DOHH2 (cell line): ENCODE data around the gene MFN2.

Experiments used
- H3F3A ChIP-seq: fragments of 200-600 bp; sonication (generic), shearing (Covaris generic); 2 replicates; pipeline ENCODE4 v1.6.0; 2016; ENCODE audit warnings: antibody characterized with exemption, mild to moderate bottlenecking; ENCODE audit not compliant: control insufficient read depth, insufficient read depth
- H3K27ac ChIP-seq: fragments of 200-600 bp; sonication (generic); 2 replicates; pipeline ENCODE4 v1.5.1; 2014; ENCODE audit warnings: low read depth, mild to moderate bottlenecking, low read length, moderate library complexity
- H3K27me3 ChIP-seq: fragments of 200-600 bp; sonication (generic); 2 replicates; pipeline ENCODE4 v1.6.1; 2014; ENCODE audit warnings: mild to moderate bottlenecking, low read length, mixed read lengths; ENCODE audit not compliant: control insufficient read depth
- H3K36me3 ChIP-seq: fragments of 200-600 bp; sonication (generic); 2 replicates; pipeline ENCODE4 v1.6.1; 2014; ENCODE audit warnings: mild to moderate bottlenecking, low read length, moderate library complexity, mixed read lengths; ENCODE audit not compliant: control insufficient read depth
- H3K4me1 ChIP-seq: fragments of 200-600 bp; sonication (generic); 2 replicates; pipeline ENCODE4 v1.6.1; 2014; ENCODE audit warnings: mild to moderate bottlenecking, low read length, mixed read lengths; ENCODE audit not compliant: control insufficient read depth
- H3K4me2 ChIP-seq: fragments of 200-600 bp; sonication (generic); 2 replicates; pipeline ENCODE4 v1.6.0; 2014; ENCODE audit warnings: mild to moderate bottlenecking, low read length, moderate library complexity
- H3K4me3 ChIP-seq: fragments of 200-600 bp; sonication (generic); 2 replicates; pipeline ENCODE4 v1.5.1; 2014; ENCODE audit warnings: mild to moderate bottlenecking, low read length, mixed read lengths
- H3K79me2 ChIP-seq: fragments of 200-600 bp; sonication (generic); 2 replicates; pipeline ENCODE4 v1.6.1; 2014; ENCODE audit warnings: mild to moderate bottlenecking, low read length, mixed read lengths; ENCODE audit not compliant: control insufficient read depth
- H3K9me2 ChIP-seq: fragments of 200-600 bp; sonication (generic); replicated peaks from 2 replicates; pipeline ENCODE4 v1.6.1; 2014; ENCODE audit warnings: mild to moderate bottlenecking, low read length, mixed read lengths; ENCODE audit not compliant: control insufficient read depth
- H3K9me3 ChIP-seq: fragments of 200-600 bp; sonication (generic); 2 replicates; pipeline ENCODE4 v1.6.1; 2014; ENCODE audit warnings: antibody characterized with exemption, low read length, mixed read lengths; ENCODE audit not compliant: control insufficient read depth, insufficient read depth
- H4K20me1 ChIP-seq: fragments of 200-600 bp; sonication (generic); 2 replicates; pipeline ENCODE4 v1.6.0; 2014; ENCODE audit warnings: low read depth, mild to moderate bottlenecking, antibody characterized with exemption, low read length, moderate library complexity; ENCODE audit not compliant: control insufficient read depth, insufficient read depth
- EZH2phosphoT487 ChIP-seq: fragments of 200-600 bp; sonication (generic); IDR thresholded peaks from 2 replicates; pipeline ENCODE4 v1.6.1; 2017; ENCODE audit warnings: borderline replicate concordance, mild to moderate bottlenecking, antibody characterized with exemption, low read length, moderate library complexity, mixed read lengths
- TF ChIP-seq, protein P1 (sequence below): fragments of 200-600 bp; sonication (generic); IDR thresholded peaks from one replicate; pipeline ENCODE4 v1.5.1; 2014; ENCODE audit warnings: antibody characterized with exemption, mild to moderate bottlenecking, low read depth, low read length; ENCODE audit not compliant: poor library complexity, severe bottlenecking

Gene MFN2

GRCh38 chr1:11943619-11944018, 36.6 kb upstream of the MFN2 start:
- Histone ChIP-seq H3F3A (no peaks in the 10 kb centered on the region), H3K4me2 (no peak overlapping the region), H3K79me2 (no peaks in the 10 kb centered on the region), H3K4me3 (no peak overlapping the region), H3K9me2 (no peaks in the 10 kb centered on the region), H4K20me1 (no peaks in the 10 kb centered on the region), H3K27me3 (no peaks in the 10 kb centered on the region), H3K27ac (no peak overlapping the region), H3K9me3 (peaks cover 6% of the 10 kb centered on the region; the same call in 1 of the 2 replicates), H3K4me1 (peaks cover under 1% of the 10 kb centered on the region), H3K36me3 (peaks cover 20% of the 10 kb centered on the region)
- TF ChIP-seq EZH2phosphoT487: no peak
- TF ChIP-seq, protein P1, sequence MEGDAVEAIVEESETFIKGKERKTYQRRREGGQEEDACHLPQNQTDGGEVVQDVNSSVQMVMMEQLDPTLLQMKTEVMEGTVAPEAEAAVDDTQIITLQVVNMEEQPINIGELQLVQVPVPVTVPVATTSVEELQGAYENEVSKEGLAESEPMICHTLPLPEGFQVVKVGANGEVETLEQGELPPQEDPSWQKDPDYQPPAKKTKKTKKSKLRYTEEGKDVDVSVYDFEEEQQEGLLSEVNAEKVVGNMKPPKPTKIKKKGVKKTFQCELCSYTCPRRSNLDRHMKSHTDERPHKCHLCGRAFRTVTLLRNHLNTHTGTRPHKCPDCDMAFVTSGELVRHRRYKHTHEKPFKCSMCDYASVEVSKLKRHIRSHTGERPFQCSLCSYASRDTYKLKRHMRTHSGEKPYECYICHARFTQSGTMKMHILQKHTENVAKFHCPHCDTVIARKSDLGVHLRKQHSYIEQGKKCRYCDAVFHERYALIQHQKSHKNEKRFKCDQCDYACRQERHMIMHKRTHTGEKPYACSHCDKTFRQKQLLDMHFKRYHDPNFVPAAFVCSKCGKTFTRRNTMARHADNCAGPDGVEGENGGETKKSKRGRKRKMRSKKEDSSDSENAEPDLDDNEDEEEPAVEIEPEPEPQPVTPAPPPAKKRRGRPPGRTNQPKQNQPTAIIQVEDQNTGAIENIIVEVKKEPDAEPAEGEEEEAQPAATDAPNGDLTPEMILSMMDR: no peak

- Histone ChIP-seq H3K4me1 (peaks cover 7% of the 10 kb centered on the region), H3K4me3 (no peak overlapping the region), H3K79me2 (no peaks in the 10 kb centered on the region), H3K9me2 (no peaks in the 10 kb centered on the region), H3K27me3 (no peaks in the 10 kb centered on the region), H3K4me2 (no peak overlapping the region), H3K9me3 (peaks cover 10% of the 10 kb centered on the region; the same call in 1 of the 2 replicates), H3K36me3 (peaks cover 29% of the 10 kb centered on the region), H4K20me1 (no peaks in the 10 kb centered on the region), H3K27ac (no peak overlapping the region), H3F3A (no peaks in the 10 kb centered on the region)
- TF ChIP-seq EZH2phosphoT487: no peak
- TF ChIP-seq, protein P1: no peak
Measured at GRCh38 chr1:11944358-11944931, 35.8 kb upstream of the MFN2 start.

- Histone ChIP-seq H4K20me1 (no peaks in the 10 kb centered on the region), H3K4me1 (peaks cover 7% of the 10 kb centered on the region), H3K9me2 (no peaks in the 10 kb centered on the region), H3K4me2 (no peak overlapping the region), H3K27ac (no peak overlapping the region), H3K79me2 (no peaks in the 10 kb centered on the region), H3K9me3 (peaks cover 10% of the 10 kb centered on the region; the same call in 1 of the 2 replicates), H3K27me3 (no peaks in the 10 kb centered on the region), H3K4me3 (no peak overlapping the region), H3K36me3 (peaks cover 29% of the 10 kb centered on the region), H3F3A (no peaks in the 10 kb centered on the region)
- no peak for TF ChIP-seq EZH2phosphoT487
- TF ChIP-seq, protein P1: no peak
Measured at GRCh38 chr1:11946647-11947046, 33.6 kb upstream of the MFN2 start.
